IMR-90 (cell line): ENCODE results near the gene OPCML. TPM values are rescaled to one million over a fixed set of nuclear protein-coding genes. Genes with fewer than 3 reads are reported as not detected.

Source experiments
- ATAC-seq: fragments of 200-7000 bp; cut with Tn5 transposase; 2 replicates; pipeline ENCODE4 v1.9.1; 2020; ENCODE audit warnings: low read depth, mild to moderate bottlenecking, moderate library complexity
- BruUV-seq: library from RNA; stranded (reverse); fragments of 400-500 nt; replicated peaks from 2 replicates; lab custom pipeline; 2021; lab: Mats Ljungman, UMichigan
- CTCF ChIA-PET: fragments of 300-600 bp; formaldehyde crosslinking; extraction: SDS; loops from one replicate; lab custom pipeline; 2021; ENCODE audit warnings: antibody characterized with exemption; lab: Yijun Ruan, JAX
- POLR2A ChIA-PET: fragments of 300-600 bp; sonication (Branson Sonifier 250); formaldehyde crosslinking; loops from one replicate; lab custom pipeline; 2022; ENCODE audit warnings: antibody characterized with exemption; ENCODE audit not compliant: unreplicated experiment; lab: Charles Lee
- DNase-seq: peaks from one replicate; pipeline ENCODE4 v3.0.0; 2013
- H2AFZ ChIP-seq: replicated peaks from 2 replicates; pipeline ENCODE3; 2013; ENCODE audit warnings: low read length, mild to moderate bottlenecking; ENCODE audit not compliant: poor library complexity
- H2AK5ac ChIP-seq: 2 replicates; pipeline ENCODE4 v1.6.1; 2013; ENCODE audit warnings: low read depth, low read length, inconsistent platforms
- H2AK9ac ChIP-seq: replicated peaks from 2 replicates; pipeline ENCODE3; 2013; ENCODE audit warnings: mild to moderate bottlenecking, low read depth, low read length, moderate library complexity; ENCODE audit not compliant: poor library complexity
- H2BK120ac ChIP-seq: 2 replicates; pipeline ENCODE4 v1.6.1; 2013; ENCODE audit warnings: low read depth, low read length, inconsistent platforms
- H2BK15ac ChIP-seq: 3 replicates; pipeline ENCODE4 v1.6.1; 2013; ENCODE audit warnings: low read depth, low read length, inconsistent platforms
- H2BK20ac ChIP-seq: 2 replicates; pipeline ENCODE4 v1.6.1; 2013; ENCODE audit warnings: low read depth, mild to moderate bottlenecking, inconsistent platforms, low read length, moderate library complexity
- H2BK5ac ChIP-seq: 2 replicates; pipeline ENCODE4 v1.6.1; 2013; ENCODE audit warnings: mild to moderate bottlenecking, low read depth, low read length, inconsistent platforms; ENCODE audit not compliant: poor library complexity, severe bottlenecking
- H3K14ac ChIP-seq: replicated peaks from 2 replicates; pipeline ENCODE4 v1.6.1; 2013; ENCODE audit warnings: low read depth, low read length, inconsistent platforms
- H3K18ac ChIP-seq: 2 replicates; pipeline ENCODE4 v1.6.1; 2013; ENCODE audit warnings: low read depth, low read length, control low read depth
- H3K23ac ChIP-seq: 2 replicates; pipeline ENCODE4 v1.6.1; 2013; ENCODE audit warnings: low read depth, low read length, inconsistent platforms
- H3K27ac ChIP-seq: 2 replicates; pipeline ENCODE4 v1.5.1; 2013; ENCODE audit warnings: mild to moderate bottlenecking, control low read depth, low read length; ENCODE audit not compliant: insufficient read depth
- H3K27me3 ChIP-seq: 2 replicates; pipeline ENCODE4 v1.6.1; 2013; ENCODE audit warnings: low read length; ENCODE audit not compliant: control insufficient read depth, insufficient read depth
- H3K36me3 ChIP-seq: 2 replicates; pipeline ENCODE4 v1.6.1; 2013; ENCODE audit warnings: low read length, mixed read lengths; ENCODE audit not compliant: control insufficient read depth, insufficient read depth
- H3K4ac ChIP-seq: 2 replicates; pipeline ENCODE4 v1.6.1; 2013; ENCODE audit warnings: low read depth, low read length, inconsistent platforms
- H3K4me1 ChIP-seq: 2 replicates; pipeline ENCODE4 v1.6.1; 2013; ENCODE audit warnings: low read length, mixed read lengths; ENCODE audit not compliant: control insufficient read depth, insufficient read depth
- H3K4me2 ChIP-seq: 2 replicates; pipeline ENCODE4 v1.6.1; 2013; ENCODE audit warnings: low read depth, mild to moderate bottlenecking, control low read depth, low read length, moderate library complexity
- H3K4me3 ChIP-seq: 2 replicates; pipeline ENCODE4 v1.5.1; 2013; ENCODE audit warnings: low read depth, mild to moderate bottlenecking, control low read depth, low read length, moderate library complexity; ENCODE audit not compliant: insufficient read depth
- H3K56ac ChIP-seq: 2 replicates; pipeline ENCODE4 v1.6.1; 2013; ENCODE audit warnings: low read length, inconsistent platforms; ENCODE audit not compliant: insufficient read depth; ENCODE audit errors: extremely low read depth
- H3K79me1 ChIP-seq, 2 experiments: 2 replicates each; pipeline ENCODE4 v1.6.1; 2013; ENCODE audit warnings: low read length in 2 of 2, inconsistent platforms in 1 of 2, low read depth in 1 of 2
- H3K9ac ChIP-seq: 2 replicates; pipeline ENCODE4 v1.6.1; 2013; ENCODE audit warnings: low read depth, low read length, control low read depth
- H3K9me1 ChIP-seq: 2 replicates; pipeline ENCODE4 v1.6.1; 2013; ENCODE audit warnings: low read length, inconsistent platforms; ENCODE audit not compliant: insufficient read depth
- H3K9me3 ChIP-seq: 2 replicates; pipeline ENCODE4 v1.6.1; 2013; ENCODE audit warnings: low read length; ENCODE audit not compliant: control insufficient read depth, insufficient read depth
- H4K20me1 ChIP-seq: 2 replicates; pipeline ENCODE4 v1.6.1; 2013; ENCODE audit warnings: low read length, inconsistent platforms; ENCODE audit not compliant: insufficient read depth
- H4K5ac ChIP-seq: 2 replicates; pipeline ENCODE4 v1.6.1; 2013; ENCODE audit warnings: mild to moderate bottlenecking, low read depth, low read length, control low read depth
- H4K8ac ChIP-seq, 2 experiments: 2 replicates each; pipeline ENCODE4 v1.6.1; 2013; ENCODE audit warnings: low read depth in 2 of 2, low read length in 2 of 2, control low read depth in 1 of 2, inconsistent platforms in 1 of 2
- H4K91ac ChIP-seq: 2 replicates; pipeline ENCODE4 v1.6.1; 2013; ENCODE audit warnings: low read depth, low read length, inconsistent platforms; ENCODE audit not compliant: insufficient read depth
- BHLHE40 ChIP-seq: fragments of 150-350 bp; IDR thresholded peaks from 2 replicates; pipeline ENCODE4 v1.6.1; 2016; ENCODE audit warnings: mild to moderate bottlenecking, low read depth, low read length
- CEBPB ChIP-seq: IDR thresholded peaks from 2 replicates; pipeline ENCODE4 v1.6.1; 2012; ENCODE audit warnings: low read depth, low read length, improper control_type of control experiment
- CHD1 ChIP-seq: IDR thresholded peaks from 2 replicates; pipeline ENCODE4 v1.6.1; 2012; ENCODE audit warnings: low read depth, low read length, improper control_type of control experiment
- FOS ChIP-seq: fragments of 150-350 bp; IDR thresholded peaks from 2 replicates; pipeline ENCODE4 v1.6.1; 2016; ENCODE audit warnings: low read depth, low read length
- MAFK ChIP-seq: IDR thresholded peaks from 2 replicates; pipeline ENCODE4 v1.6.1; 2012; ENCODE audit warnings: low read depth, low read length, improper control_type of control experiment
- MXI1 ChIP-seq: IDR thresholded peaks from 2 replicates; pipeline ENCODE4 v1.6.1; 2012; ENCODE audit warnings: low read depth, mild to moderate bottlenecking, low read length, moderate library complexity, borderline replicate concordance
- NFE2L2 ChIP-seq: fragments of 150-350 bp; IDR thresholded peaks from 2 replicates; pipeline ENCODE4 v1.6.1; 2016; ENCODE audit warnings: low read depth, mild to moderate bottlenecking, low read length
- POLR2A ChIP-seq: IDR thresholded peaks from 2 replicates; pipeline ENCODE4 v1.6.1; 2012; ENCODE audit warnings: mild to moderate bottlenecking, low read depth, low read length
- RAD21 ChIP-seq: IDR thresholded peaks from 2 replicates; pipeline ENCODE4 v1.6.1; 2012; ENCODE audit warnings: low read length, improper control_type of control experiment
- RCOR1 ChIP-seq: IDR thresholded peaks from 2 replicates; pipeline ENCODE4 v1.6.1; 2012; ENCODE audit warnings: mild to moderate bottlenecking, low read length, improper control_type of control experiment; ENCODE audit not compliant: insufficient replicate concordance
- RFX5 ChIP-seq: IDR thresholded peaks from 2 replicates; pipeline ENCODE4 v1.8.0; 2012; ENCODE audit warnings: low read depth, mild to moderate bottlenecking, low read length, moderate library complexity
- SMC3 ChIP-seq: fragments of 150-350 bp; IDR thresholded peaks from 2 replicates; pipeline ENCODE4 v1.6.1; 2016; ENCODE audit warnings: low read depth, mild to moderate bottlenecking, antibody characterized with exemption, low read length, moderate library complexity
- USF2 ChIP-seq: fragments of 150-350 bp; IDR thresholded peaks from 2 replicates; pipeline ENCODE4 v1.6.1; 2017; ENCODE audit warnings: mild to moderate bottlenecking, antibody characterized with exemption, low read length, low read depth
- WGBS, 2 experiments: methylation state at CpG; one replicate each; pipeline versions ENCODE4 v1.1.5 to v1.1.7; 2013; ENCODE audit warnings: missing lambda C conversion rate in 2 of 2; ENCODE audit not compliant: insufficient read length in 1 of 2; ENCODE audit errors: extremely low coverage in 2 of 2; 5-methylcytosine and 5-hydroxymethylcytosine counted together
- dilution Hi-C: fragments of 300-500 bp; cut with HindIII; formaldehyde crosslinking; loops from one replicate; pipeline ENCODE4 v1.14.3; 2018; ENCODE audit warnings: low sequenced_read_pairs; ENCODE audit not compliant: unreplicated experiment
- in situ Hi-C: fragments of 300-500 bp; cut with MboI; formaldehyde crosslinking; loops from 3 replicates; pipeline ENCODE4 v1.14.3; 2019; ENCODE audit warnings: low sequenced_read_pairs, inconsistent platforms, mixed read lengths
- intact Hi-C: fragments of 100-400 bp; cut with micrococcal nuclease; formaldehyde crosslinking; loops from 2 replicates; pipeline ENCODE4 v1.10.0; 2022
- polyA plus RNA-seq, 3 experiments: library from polyadenylated mRNA; depleted of rRNA; stranded (reverse); fragments of >200 nt; gene quantifications; 2 replicates each; pipeline ENCODE4 v1.2.3, GENCODE V29; 2012; ENCODE audit warnings: low replicate concordance in 1 of 3
- total RNA-seq: library from RNA; depleted of rRNA; stranded (reverse); fragments of >200 nt; gene quantifications from 2 replicates; pipeline ENCODE4 v1.2.3, GENCODE V29; 2012
- TF ChIP-seq, protein P1 (sequence below): fragments of 150-350 bp; IDR thresholded peaks from 2 replicates; pipeline ENCODE4 v1.6.1; 2016; ENCODE audit warnings: low read depth, mild to moderate bottlenecking, low read length, moderate library complexity, borderline replicate concordance
- TF ChIP-seq, protein P2 (sequence below): conservative IDR thresholded peaks from 2 replicates; pipeline ENCODE4 v1.5.1; 2012; ENCODE audit warnings: mild to moderate bottlenecking, low read depth, low read length, improper control_type of control experiment

Gene OPCML
- total and polyA plus RNA-seq, 2 of the 4 experiments (the other 2 are of a cell fraction), result under 0.01 to 2.6 TPM

- Histone ChIP-seq H4K91ac (no peak overlapping the region), H3K36me3 (no peaks in the 10 kb centered on the region), H4K20me1 (no peaks in the 10 kb centered on the region), H3K4me3 (no peak overlapping the region), H3K23ac (no peak overlapping the region), H3K4me2 (no peak overlapping the region), H3K14ac (no peak overlapping the region), H3K27me3 (no peaks in the 10 kb centered on the region; the same call in 1 of the 2 replicates), H3K4ac (no peak overlapping the region), H4K8ac (no peak overlapping the region), H2AK5ac (no peak overlapping the region), H2BK20ac (no peak overlapping the region), H3K9me3 (no peaks in the 10 kb centered on the region), H3K9ac (no peak overlapping the region), H2BK5ac (no peak overlapping the region), H2BK15ac (no peak overlapping the region), H2AFZ (no peak overlapping the region), H4K5ac (no peak overlapping the region), H3K9me1 (no peaks in the 10 kb centered on the region), H3K18ac (no peak overlapping the region), H3K4me1 (no peaks in the 10 kb centered on the region), H3K27ac (no peak overlapping the region), H2AK9ac (no peak overlapping the region), H2BK120ac (no peak overlapping the region), H3K56ac (no peak overlapping the region), H3K79me1 (no peaks in the 10 kb centered on the region)
- POLR2A ChIA-PET, result no interaction called here
- dilution Hi-C loops (no loop called here), intact Hi-C loops (no loop called here), in situ Hi-C loops (no loop called here)
- WGBS, 2 experiments, result 57% methylated on average over 9 of the region's 9 CpGs; no CpG with 5 or more reads in 1 of the 2 experiments
- ATAC-seq, result no peak
- TF ChIP-seq MAFK (no peak), RCOR1 (no peak), SMC3 (no peak), NFE2L2 (no peak), FOS (no peak), BHLHE40 (no peak), MXI1 (no peak), CHD1 (no peak), USF2 (no peak), RAD21 (no peak), POLR2A (no peak), RFX5 (no peak), CEBPB (no peak)
- TF ChIP-seq, protein P1, sequence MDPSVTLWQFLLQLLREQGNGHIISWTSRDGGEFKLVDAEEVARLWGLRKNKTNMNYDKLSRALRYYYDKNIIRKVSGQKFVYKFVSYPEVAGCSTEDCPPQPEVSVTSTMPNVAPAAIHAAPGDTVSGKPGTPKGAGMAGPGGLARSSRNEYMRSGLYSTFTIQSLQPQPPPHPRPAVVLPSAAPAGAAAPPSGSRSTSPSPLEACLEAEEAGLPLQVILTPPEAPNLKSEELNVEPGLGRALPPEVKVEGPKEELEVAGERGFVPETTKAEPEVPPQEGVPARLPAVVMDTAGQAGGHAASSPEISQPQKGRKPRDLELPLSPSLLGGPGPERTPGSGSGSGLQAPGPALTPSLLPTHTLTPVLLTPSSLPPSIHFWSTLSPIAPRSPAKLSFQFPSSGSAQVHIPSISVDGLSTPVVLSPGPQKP, result no peak
- TF ChIP-seq, protein P2, sequence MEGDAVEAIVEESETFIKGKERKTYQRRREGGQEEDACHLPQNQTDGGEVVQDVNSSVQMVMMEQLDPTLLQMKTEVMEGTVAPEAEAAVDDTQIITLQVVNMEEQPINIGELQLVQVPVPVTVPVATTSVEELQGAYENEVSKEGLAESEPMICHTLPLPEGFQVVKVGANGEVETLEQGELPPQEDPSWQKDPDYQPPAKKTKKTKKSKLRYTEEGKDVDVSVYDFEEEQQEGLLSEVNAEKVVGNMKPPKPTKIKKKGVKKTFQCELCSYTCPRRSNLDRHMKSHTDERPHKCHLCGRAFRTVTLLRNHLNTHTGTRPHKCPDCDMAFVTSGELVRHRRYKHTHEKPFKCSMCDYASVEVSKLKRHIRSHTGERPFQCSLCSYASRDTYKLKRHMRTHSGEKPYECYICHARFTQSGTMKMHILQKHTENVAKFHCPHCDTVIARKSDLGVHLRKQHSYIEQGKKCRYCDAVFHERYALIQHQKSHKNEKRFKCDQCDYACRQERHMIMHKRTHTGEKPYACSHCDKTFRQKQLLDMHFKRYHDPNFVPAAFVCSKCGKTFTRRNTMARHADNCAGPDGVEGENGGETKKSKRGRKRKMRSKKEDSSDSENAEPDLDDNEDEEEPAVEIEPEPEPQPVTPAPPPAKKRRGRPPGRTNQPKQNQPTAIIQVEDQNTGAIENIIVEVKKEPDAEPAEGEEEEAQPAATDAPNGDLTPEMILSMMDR, result no peak
- CTCF ChIA-PET, result no interaction called here
- no TSS peak for BruUV-seq
- no peak for DNase-seq
These were observed 889.1 kb downstream of the OPCML start for GRCh38 chr11:132643239-132643638.
